ENCODE results near the gene RBM3.

Gene RBM3

DNA sequence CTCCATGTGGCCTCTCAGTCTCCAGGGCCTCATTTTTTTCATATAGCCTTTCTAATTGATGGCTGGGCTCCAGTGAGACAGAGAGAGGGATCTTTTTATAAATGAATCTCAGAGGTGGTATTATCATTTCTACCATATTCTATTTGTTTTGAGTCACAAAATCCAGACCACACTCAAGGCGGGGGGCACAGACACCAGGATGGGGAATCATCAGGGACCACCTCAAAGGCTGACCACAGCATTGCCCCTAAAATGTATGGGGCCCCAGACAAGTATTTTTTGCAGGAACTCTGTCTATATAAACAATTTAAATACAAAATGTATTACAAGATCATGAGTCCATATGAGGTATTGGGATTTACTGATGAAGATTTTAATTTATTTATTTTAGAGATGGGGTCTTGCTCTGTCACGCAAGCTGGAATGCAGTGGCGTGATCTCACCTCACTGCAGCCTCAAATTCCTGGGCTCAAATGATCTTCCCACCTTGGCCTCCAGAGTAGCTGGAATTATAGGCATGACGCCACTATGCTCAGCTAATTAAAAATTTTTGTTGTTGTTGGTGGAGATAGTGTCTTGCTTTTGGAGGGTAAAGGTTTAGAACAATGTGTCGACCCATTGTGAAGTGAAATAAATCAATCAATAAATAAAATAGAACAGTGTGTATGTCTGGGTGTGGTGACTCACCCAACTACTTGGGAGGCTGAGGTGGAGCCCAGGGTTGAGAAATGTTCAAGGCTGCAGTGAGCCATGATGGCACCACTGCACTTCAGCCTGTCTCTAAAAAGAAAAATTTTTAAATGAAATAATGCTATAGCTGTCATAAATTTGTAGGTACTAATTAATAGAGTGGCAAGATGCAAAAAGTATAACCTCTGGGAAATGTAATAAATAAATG, 52.4 kb downstream of the RBM3 start:
- DNase-seq = no peak
